Kidney tubule cell (primary cell): Measurements from ENCODE around the gene USP36.

Experiments used
- DNase-seq: peaks from one replicate; pipeline ENCODE4 v3.0.0-alpha.2; 2018; ENCODE audit warnings: low spot score

USP36 gene

GRCh38 chr17:78838574-78839005, 2.0 kb downstream of the USP36 start:
- DNase-seq, result peak; percentile 30

GRCh38 chr17:78836420-78837021, 4.1 kb downstream of the USP36 start:
- no peak for DNase-seq

- DNase-seq, result no peak
These were observed 6.0 kb downstream of the USP36 start for GRCh38 chr17:78834571-78834970.

GRCh38 chr17:78832541-78832810, 8.1 kb downstream of the USP36 start:
- no peak for DNase-seq

- no peak for DNase-seq
These were observed 8.7 kb downstream of the USP36 start for GRCh38 chr17:78831688-78832540.

GRCh38 chr17:78829477-78829876, 11.1 kb downstream of the USP36 start:
- no peak for DNase-seq

GRCh38 chr17:78828470-78829185, 12.0 kb downstream of the USP36 start:
- peak; percentile 60 for DNase-seq

GRCh38 chr17:78826836-78827509, 13.6 kb downstream of the USP36 start:
- DNase-seq, result no peak

- DNase-seq, result peak; percentile 13
These were observed 14.2 kb downstream of the USP36 start for GRCh38 chr17:78826421-78826820.

GRCh38 chr17:78825696-78826095, 14.9 kb downstream of the USP36 start:
- DNase-seq, result no peak

- no peak for DNase-seq
These were observed 16.4 kb downstream of the USP36 start for GRCh38 chr17:78824240-78824639.

- no peak for DNase-seq
These were observed 17.1 kb downstream of the USP36 start for GRCh38 chr17:78823282-78824046.

GRCh38 chr17:78822552-78822951, 18.1 kb downstream of the USP36 start:
- DNase-seq, result no peak

- no peak for DNase-seq
These were observed 18.7 kb downstream of the USP36 start for GRCh38 chr17:78821961-78822360.

- no peak for DNase-seq
These were observed 19.8 kb downstream of the USP36 start for GRCh38 chr17:78820841-78821240.

GRCh38 chr17:78819806-78820792, 20.5 kb downstream of the USP36 start:
- no peak for DNase-seq

- no peak for DNase-seq
These were observed 21.2 kb downstream of the USP36 start for GRCh38 chr17:78819402-78819801.

GRCh38 chr17:78818932-78819331, 21.7 kb downstream of the USP36 start:
- no peak for DNase-seq

GRCh38 chr17:78818152-78818846, 22.3 kb downstream of the USP36 start:
- DNase-seq, result no peak

GRCh38 chr17:78817123-78817522, 23.5 kb downstream of the USP36 start:
- DNase-seq, result no peak
